DMS79 (cell line): ENCODE data around the gene TMEM182.
A peak's percentile ranks its signal among the peaks of the same experiment; 100 is the strongest.

Experiments
- DNase-seq: peaks from one replicate; lab custom pipeline; 2025; lab: John Stamatoyannopoulos, UW

TMEM182 gene

DNA sequence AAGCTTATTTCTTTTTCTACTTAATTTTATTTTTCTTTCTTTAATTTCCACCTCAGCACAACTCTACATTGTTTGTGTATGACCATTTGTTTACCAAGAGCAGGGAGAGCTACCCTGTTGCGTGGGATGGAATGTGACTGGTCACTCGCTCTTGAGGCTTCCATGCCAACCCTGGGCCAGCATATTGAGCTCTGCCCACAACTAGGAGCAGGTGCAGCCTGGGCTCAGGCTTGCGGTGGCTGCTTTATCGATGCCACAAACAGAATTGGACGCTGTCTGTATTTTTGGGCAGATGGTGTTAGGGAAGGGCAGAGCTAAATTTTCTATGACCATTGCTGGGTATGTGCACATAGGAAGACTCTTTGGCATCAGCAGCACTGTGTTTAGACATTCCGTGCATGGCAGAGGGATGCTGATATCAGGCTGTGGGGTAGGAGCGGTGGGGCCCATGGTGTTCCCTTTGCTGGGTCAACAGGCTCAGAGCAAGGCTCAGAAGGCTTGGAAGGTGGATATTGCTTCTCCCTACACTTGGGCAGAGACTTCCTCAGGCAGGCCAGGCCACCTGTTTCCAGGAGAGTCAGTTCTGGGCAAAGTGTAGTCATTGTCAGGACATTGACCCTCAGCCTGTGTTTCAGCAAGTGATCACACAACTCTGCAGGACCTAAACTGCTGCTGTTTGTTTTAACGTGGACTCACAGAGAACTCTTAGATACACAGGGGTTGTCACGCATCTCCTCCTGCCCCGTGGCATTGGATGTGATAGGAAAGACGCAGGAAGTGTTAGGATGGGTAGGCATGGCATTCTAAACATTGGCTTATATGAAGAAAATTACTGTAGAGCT is 40.2 kb downstream of the TMEM182 start:
- DNase-seq, result no peak

- DNase-seq, result no peak
These were observed 41.4 kb downstream of the TMEM182 start for GRCh38 chr2:102803041-102803896.

DNA sequence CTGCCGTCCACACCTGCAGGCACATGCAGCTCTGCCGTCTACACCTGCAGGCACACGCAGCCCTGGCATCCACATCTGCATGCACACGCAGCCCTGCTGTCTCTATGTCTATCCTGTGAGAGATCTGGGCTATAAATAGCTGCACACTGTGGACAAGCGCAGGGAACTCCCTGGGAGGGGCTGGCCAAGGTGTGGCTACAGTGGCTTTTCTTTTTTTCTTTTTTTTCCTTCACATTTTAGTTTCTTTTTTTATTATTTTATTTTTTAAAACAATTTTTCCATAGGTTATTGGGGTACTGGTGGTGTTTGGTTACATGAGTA is 42.0 kb downstream of the TMEM182 start:
- DNase-seq, result no peak

DNA sequence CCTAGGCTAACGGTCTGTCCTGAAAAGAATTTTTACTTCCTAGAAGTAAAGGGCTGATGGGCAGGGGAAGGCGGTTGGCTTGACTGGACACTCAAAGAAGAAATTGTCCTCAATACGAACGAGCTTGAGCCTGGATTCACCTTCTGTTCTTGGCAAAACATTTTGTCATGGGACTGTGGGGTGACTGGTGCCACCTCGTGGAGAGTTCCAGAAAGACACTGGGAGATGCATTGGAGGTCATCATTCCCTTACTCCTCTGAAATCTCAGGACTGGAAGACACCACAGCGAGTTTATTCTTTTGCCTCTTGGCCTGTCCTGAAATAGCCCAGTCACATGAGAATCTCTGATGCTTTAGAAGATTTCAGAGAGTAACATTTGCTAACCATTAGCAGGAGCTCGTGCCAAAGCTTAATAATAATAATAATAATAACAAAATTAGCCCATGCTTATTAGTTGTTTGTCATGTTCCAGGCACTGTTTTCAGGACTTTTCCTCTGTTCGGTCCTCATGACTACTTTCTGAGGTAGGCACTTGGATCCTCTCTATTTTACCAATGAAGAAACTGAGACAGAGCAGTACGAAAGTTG is 44.5 kb downstream of the TMEM182 start:
- peak; percentile 37 for DNase-seq

DNA sequence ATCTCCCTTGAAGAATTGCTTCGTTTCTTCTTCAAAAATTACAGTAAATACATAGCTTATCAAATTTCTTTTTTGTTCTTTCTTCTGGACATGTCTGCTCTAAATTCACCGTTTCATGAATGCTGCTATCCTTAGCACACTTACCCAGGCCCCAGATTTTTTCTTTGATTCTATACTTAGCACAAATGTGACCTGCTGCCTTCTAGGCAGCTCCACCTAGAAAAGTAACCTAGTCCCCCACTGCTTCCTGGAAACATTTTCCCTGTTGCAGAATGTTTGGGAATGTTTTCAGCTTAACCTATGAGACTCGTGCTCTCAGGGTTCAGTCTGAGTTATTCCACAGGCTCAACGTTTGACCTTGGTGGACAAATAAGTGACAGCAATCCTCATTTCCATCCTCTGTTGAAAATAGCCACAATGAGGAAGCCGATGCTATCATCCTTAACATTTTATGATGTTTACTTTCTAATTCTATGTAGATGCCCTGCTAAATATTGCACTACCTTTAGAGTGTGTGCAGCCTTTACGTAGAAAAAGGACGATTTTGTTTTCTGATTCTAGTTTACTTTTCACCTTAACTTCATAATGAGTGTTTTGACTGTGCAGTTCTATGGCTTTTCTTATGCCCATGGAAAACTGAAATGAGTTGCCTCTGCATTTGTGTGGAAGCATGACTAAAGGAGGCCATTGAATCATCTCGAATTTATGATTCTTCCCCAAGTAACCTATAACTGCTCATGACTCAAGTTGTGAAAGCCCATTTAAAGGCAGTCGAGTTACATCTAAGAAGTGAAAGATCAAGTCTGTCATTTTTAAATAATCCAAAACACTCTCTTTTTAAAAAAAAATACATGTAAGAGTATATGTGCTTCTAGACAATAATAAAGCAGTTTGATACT is 47.7 kb downstream of the TMEM182 start:
- no peak for DNase-seq

- DNase-seq, result no peak
These were observed 53.5 kb downstream of the TMEM182 start for GRCh38 chr2:102815285-102815684.

GRCh38 chr2:102826904-102827303 is 65.1 kb downstream of the TMEM182 start:
- DNase-seq, result peak; percentile 67

DNA sequence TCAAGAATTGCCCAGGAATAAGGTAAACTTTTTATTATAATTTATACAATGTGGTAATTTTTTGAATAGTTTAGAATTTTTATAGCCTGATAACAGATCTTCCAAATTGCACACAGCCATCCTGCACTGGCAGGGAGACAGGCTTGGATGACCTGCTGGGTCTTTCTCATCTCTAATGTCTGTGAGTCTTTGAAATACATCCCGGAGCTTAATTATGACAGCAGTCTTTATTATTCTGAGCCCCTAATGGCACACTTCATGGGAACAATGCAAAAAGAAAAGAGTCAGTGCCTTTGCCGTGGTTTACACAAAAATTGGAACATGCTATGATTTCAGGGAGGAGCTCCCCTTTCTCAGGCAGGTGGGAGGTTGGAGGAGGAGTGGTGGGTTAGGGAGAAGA is 71.0 kb downstream of the TMEM182 start:
- no peak for DNase-seq

DNA sequence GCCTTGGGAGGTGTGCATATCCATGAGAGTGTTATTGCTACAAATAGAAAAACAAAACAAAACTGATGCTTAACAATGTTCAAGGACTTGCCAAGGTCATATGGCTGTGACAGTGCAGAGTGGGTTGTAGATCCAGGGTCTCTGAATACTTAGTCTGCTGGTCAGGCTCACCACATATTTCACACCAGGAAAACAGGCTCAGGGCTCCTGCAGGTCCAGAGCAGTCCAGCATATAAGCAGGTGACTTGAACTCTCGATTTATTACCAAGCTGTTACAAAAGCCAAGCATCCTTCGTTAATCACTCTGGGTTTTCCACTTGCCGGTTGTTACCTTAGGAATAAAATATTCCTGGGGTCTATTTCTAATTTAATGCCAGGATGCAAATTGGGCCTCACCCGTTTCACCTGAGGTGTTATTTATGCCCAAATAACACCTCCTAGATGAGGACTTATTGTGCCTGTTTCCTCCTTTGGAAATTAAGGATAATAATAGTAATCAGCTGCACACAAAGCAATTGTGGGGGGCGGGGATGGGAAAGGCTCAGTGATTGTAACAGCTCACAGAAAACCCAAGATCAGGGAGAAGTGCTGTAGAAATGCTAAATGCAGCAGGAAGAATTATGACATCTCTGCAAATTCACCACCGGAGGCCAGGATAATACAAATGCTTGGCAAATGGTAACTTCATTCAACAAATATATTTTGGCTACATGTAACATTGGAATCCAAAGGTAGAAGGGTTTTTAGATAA is 72.9 kb downstream of the TMEM182 start:
- no peak for DNase-seq

GRCh38 chr2:102837626-102838198 is 75.9 kb downstream of the TMEM182 start:
- no peak for DNase-seq

GRCh38 chr2:102839668-102840388 is 78.0 kb downstream of the TMEM182 start:
- no peak for DNase-seq

DNA sequence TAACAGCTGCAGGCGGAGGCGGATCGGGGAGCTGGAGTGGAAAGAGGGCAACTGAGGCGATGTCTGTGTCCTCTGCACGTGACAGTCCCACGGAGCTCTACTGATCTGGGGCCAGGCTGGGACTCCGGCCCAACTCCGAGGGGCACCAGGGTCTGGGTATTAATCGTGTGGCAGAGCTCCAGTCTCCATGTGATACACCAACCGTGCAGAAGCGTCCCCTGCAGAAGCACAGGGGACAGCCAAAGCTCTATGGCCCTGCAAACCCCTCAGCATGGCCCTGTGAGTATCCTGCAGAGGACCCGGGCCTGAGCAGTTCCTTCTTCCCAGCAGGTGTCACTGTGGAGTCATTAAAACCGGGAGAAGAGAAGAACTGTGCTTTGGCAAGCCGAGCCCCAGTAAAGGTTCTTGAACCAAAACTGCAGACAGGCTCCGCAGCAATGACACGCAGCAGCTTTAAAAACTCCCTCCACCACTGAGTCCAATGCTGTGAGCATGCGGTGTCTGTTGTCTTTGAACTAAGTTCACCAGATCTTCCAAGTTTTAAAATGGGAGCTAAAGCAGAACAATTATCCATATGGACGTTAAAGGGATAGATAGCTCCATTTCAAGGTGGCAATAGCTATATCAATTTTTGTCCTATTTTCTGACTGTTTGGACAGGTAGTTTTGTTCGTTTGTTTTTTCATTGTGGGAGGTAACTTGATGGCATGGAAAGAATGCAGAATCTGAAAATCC is 79.4 kb downstream of the TMEM182 start:
- no peak for DNase-seq

DNA sequence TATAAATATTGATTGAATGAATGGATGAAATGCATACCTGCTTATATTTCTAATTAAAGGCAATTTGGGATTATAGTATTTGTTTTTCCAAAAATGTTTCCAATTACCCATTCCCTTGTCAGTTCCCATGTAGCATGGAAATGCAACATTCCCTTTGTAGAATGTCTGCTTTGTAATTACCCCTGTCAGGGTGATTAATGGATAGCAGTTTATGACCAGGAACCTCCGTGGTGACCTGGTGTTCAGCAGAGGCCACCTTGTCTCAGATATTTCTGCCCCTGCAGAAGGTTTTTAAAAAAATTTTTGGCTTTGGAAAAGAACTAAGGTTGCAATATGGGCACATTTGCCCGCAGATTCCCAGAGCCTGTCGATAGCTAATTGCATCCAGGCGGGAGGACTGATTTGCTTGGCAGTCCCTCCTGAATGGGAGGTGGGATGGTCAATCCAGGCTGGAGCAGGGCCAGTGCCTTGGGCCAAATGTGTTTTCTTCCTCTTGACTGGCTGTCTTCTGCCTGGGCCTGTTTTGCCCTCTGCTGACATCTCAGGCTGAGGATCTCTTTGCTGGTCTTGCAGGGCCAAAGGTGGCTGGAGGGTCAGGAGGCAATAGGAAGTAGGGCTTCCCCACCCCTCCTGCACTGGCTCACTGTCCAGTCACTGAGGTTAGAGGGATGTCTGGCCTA is 82.1 kb downstream of the TMEM182 start:
- DNase-seq, result no peak

DNA sequence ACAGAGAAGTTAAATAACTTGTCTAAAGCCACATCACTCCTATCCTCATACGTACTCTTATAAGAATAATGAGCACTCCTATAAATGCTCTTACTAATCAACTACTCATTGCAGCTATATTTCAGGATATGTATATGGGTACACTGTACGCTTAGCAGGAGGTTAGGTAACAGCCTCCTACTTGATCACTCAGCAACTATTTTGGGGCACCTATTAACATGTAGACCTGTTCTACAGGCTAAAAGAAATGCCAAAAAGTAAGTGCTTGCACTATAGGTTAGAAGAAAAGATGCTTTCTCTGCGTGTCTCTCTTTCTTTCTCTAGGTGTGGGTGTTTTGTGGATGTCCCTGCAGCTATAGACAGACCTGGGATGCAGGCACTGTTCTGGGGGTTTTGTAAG is 83.1 kb downstream of the TMEM182 start:
- DNase-seq, result no peak

GRCh38 chr2:102848366-102848839 is 86.6 kb downstream of the TMEM182 start:
- DNase-seq, result no peak

DNA sequence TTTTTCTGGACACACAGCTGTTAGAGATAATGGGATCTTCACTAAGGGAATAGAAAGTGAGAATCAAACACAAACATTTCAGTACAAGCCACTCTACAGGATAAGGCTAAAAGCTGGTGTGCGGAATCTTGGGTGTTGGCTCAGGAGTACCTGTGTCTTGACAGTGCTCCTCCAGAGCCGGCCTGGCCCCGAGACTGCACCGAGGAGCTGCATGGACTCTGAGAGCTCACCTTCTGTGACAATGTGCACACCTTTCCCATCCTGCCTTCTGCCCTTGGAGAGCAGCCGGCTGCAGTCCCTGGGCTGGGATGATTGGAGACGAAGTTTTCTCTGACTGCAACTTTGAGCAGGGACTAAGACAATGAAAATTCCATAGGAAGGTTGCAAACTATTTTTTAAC is 89.1 kb downstream of the TMEM182 start:
- no peak for DNase-seq

- DNase-seq, result no peak
These were observed 91.0 kb downstream of the TMEM182 start for GRCh38 chr2:102852867-102853266.
